Measurements from ENCODE around the gene CA5A.

Gene CA5A

GRCh38 chr16:87954826-87955225, 18.5 kb upstream of the CA5A start:
- Histone ChIP-seq H3K4me3 (ENCODE audit: low read depth, low read length) (no peak overlapping the region), H3K27ac (ENCODE audit: low read depth, low read length) (no peak overlapping the region), H3K9me3 (ENCODE audit: control insufficient read depth, insufficient read depth, low read length) (no peaks in the 10 kb centered on the region), H3K27me3 (ENCODE audit: control insufficient read depth, insufficient read depth, low read length) (no peaks in the 10 kb centered on the region), H3K36me3 (ENCODE audit: control insufficient read depth, insufficient read depth, low read length) (peaks cover 31% of the 10 kb centered on the region), H3K9ac (ENCODE audit: low read depth, low read length) (no peak overlapping the region), H3K4me1 (ENCODE audit: control insufficient read depth, insufficient read depth, low read length) (peaks cover 16% of the 10 kb centered on the region)

DNA sequence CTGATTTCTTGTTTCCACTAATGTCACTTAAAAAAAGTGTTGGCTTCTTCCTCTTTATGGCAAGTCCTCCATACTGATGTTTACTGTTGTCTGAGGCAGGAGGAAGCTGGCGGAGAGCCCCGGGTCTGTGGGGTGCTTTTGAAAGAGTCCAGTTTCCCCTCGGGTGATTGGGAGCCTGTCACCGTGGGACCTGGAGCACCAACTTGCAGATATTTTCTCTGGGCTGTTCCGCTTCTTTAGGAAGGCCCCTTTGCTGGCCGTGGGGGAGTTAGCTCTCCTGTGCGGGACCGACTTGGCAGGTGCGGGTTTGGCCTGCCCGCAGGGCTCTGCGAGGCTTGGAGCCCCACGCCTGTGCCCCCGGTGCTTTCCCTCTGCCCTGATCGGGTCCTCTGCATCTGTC, 18.0 kb upstream of the CA5A start:
- peaks cover 31% of the 10 kb centered on the region for H3K36me3 ChIP-seq (ENCODE audit: control insufficient read depth, insufficient read depth, low read length)
- no peak overlapping the region for H3K4me3 ChIP-seq (ENCODE audit: low read depth, low read length)
- H3K4me1 ChIP-seq (ENCODE audit: control insufficient read depth, insufficient read depth, low read length), result peaks cover 16% of the 10 kb centered on the region
- no peaks in the 10 kb centered on the region for H3K9me3 ChIP-seq (ENCODE audit: control insufficient read depth, insufficient read depth, low read length)
- no peak overlapping the region for H3K27ac ChIP-seq (ENCODE audit: low read depth, low read length)
- H3K27me3 ChIP-seq (ENCODE audit: control insufficient read depth, insufficient read depth, low read length), result no peaks in the 10 kb centered on the region
- H3K9ac ChIP-seq (ENCODE audit: low read depth, low read length), result no peak overlapping the region

DNA sequence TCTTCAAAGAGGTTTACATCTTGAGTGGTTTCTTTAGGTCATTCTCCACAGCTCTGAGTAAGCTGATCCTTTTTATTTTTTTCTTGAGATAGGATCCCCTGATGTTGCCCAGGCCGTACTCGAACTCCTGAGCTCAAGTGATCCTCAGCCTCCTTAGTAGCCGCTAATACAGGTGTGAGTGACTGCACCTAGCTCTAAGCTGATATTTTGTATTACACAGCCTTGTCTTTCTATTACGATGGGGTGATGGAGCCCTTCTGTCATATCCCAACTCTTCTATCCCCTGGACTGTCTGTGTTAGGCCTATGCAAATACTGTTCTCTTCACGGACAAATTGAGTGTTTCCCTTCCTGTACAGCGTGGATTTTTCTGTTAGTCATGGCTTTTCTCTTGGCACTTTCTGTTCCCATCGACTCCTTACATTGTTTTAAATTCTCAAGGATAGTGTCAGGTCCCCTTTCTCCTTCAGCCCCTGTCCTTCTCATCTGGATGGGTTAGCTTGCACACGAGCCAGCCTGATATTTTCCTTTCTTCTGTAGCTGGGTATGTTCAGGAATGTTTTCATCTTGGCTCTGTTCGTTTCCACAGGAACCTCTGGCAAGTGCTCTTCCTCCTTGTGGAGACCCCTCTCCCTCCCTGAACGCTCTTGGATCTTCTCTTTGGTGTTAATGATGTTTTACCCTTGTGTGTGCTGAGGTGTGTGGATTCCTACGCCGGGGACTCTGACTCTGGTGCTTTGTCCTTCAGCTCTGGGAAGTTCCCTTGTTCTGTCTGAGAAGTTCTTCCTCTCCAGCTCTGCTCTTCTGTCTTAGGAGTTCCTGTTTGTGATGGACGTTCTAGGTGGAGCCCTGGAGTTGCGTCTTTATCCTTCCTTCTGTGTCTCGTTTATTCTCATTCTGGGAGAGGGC, 17.2 kb upstream of the CA5A start:
- Histone ChIP-seq H3K27me3 (ENCODE audit: control insufficient read depth, insufficient read depth, low read length) (no peaks in the 10 kb centered on the region), H3K9ac (ENCODE audit: low read depth, low read length) (peak overlapping the region; percentile 32; the same call in 1 of the 2 replicates), H3K9me3 (ENCODE audit: control insufficient read depth, insufficient read depth, low read length) (no peaks in the 10 kb centered on the region), H3K27ac (ENCODE audit: low read depth, low read length) (no peak overlapping the region), H3K4me3 (ENCODE audit: low read depth, low read length) (no peak overlapping the region), H3K4me1 (ENCODE audit: control insufficient read depth, insufficient read depth, low read length) (peaks cover 9% of the 10 kb centered on the region; the same call in 1 of the 2 replicates), H3K36me3 (ENCODE audit: control insufficient read depth, insufficient read depth, low read length) (peaks cover 31% of the 10 kb centered on the region)

GRCh38 chr16:87952751-87953150, 16.4 kb upstream of the CA5A start:
- H3K27ac ChIP-seq (ENCODE audit: low read depth, low read length), result no peak overlapping the region
- no peaks in the 10 kb centered on the region for H3K9me3 ChIP-seq (ENCODE audit: control insufficient read depth, insufficient read depth, low read length)
- H3K36me3 ChIP-seq (ENCODE audit: control insufficient read depth, insufficient read depth, low read length), result peaks cover 31% of the 10 kb centered on the region
- peak overlapping the region; percentile 87 for H3K4me3 ChIP-seq (ENCODE audit: low read depth, low read length)
- H3K9ac ChIP-seq (ENCODE audit: low read depth, low read length), result peak overlapping the region; percentile 97; the same call in 1 of the 2 replicates
- no peaks in the 10 kb centered on the region for H3K27me3 ChIP-seq (ENCODE audit: control insufficient read depth, insufficient read depth, low read length)
- peaks cover 9% of the 10 kb centered on the region; the same call in 1 of the 2 replicates for H3K4me1 ChIP-seq (ENCODE audit: control insufficient read depth, insufficient read depth, low read length)

DNA sequence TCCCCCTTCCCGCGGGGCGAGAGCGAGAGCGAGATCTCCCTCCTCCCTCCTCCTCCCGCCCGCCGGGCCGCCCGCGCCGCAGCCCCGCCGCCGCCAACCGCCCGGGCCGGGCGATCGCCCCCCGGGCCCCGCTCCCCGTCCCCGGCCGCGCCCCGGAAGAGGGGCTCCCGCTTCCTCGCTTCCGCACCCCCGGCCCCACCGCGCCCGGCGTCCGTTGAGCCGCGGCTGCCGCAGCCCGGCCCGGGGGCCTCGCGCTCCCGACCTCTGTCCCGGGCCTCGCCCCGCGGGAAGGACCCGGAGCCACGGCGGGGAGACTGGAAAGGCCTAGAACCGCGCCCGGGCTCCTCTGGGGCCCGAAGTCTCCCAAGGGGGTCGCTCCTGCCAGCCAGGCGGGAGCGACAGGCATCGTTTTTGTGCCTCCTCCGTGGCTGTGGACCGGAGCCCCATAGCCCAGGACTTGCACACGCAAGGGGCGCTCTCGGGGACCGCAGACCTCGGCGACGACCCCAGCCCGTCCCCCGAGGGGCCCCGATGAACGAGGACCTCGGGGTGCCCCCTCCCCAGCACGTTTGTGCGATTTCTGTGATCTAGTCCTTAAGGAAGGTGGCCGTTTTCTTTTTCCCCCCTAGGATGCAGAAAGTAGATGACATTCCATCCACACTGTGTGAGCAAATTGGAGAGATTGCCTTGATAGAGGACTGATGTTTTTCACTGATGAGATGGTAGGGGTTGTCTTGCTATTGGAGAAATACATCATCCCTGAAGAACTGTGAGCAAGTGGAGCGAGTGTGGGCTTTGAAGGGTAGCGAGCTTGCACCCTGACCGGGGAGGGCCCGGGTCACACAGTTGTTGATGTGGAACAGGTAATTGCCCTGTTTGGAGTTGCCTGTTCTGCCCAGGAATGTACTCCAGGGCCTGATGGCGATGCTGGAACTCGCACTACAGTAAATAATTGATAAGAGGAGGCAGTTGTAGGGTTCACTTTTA, 15.5 kb upstream of the CA5A start:
- no peaks in the 10 kb centered on the region for H3K27me3 ChIP-seq (ENCODE audit: control insufficient read depth, insufficient read depth, low read length)
- H3K27ac ChIP-seq (ENCODE audit: low read depth, low read length), result peak overlapping the region; percentile 94
- H3K4me3 ChIP-seq (ENCODE audit: low read depth, low read length), result peak overlapping the region; percentile 87
- peaks cover 9% of the 10 kb centered on the region; the same call in 1 of the 2 replicates for H3K4me1 ChIP-seq (ENCODE audit: control insufficient read depth, insufficient read depth, low read length)
- no peaks in the 10 kb centered on the region for H3K9me3 ChIP-seq (ENCODE audit: control insufficient read depth, insufficient read depth, low read length)
- H3K9ac ChIP-seq (ENCODE audit: low read depth, low read length), result peak overlapping the region; percentile 97
- H3K36me3 ChIP-seq (ENCODE audit: control insufficient read depth, insufficient read depth, low read length), result peaks cover 25% of the 10 kb centered on the region

GRCh38 chr16:87950765-87951551, 14.6 kb upstream of the CA5A start, which contains the start of gene BANP:
BANP (plus strand) TSS chr16:87951434; CDS start chr16:87975116, 23,682 bp downstream.
- H3K36me3 ChIP-seq (ENCODE audit: control insufficient read depth, insufficient read depth, low read length), result peaks cover 24% of the 10 kb centered on the region
- no peaks in the 10 kb centered on the region for H3K9me3 ChIP-seq (ENCODE audit: control insufficient read depth, insufficient read depth, low read length)
- H3K4me3 ChIP-seq (ENCODE audit: low read depth, low read length), result peak within 1 kb of the TSS; percentile 87
- H3K9ac ChIP-seq (ENCODE audit: low read depth, low read length), result peak within 1 kb of the TSS; percentile 97
- peaks cover 5% of the 10 kb centered on the region; the same call in 1 of the 2 replicates for H3K4me1 ChIP-seq (ENCODE audit: control insufficient read depth, insufficient read depth, low read length)
- peak within 1 kb of the TSS; percentile 94 for H3K27ac ChIP-seq (ENCODE audit: low read depth, low read length)
- no peaks in the 10 kb centered on the region for H3K27me3 ChIP-seq (ENCODE audit: control insufficient read depth, insufficient read depth, low read length)

- H3K9ac ChIP-seq (ENCODE audit: low read depth, low read length), result no peak overlapping the region
- H3K9me3 ChIP-seq (ENCODE audit: control insufficient read depth, insufficient read depth, low read length), result no peaks in the 10 kb centered on the region
- H3K27me3 ChIP-seq (ENCODE audit: control insufficient read depth, insufficient read depth, low read length), result no peaks in the 10 kb centered on the region
- H3K27ac ChIP-seq (ENCODE audit: low read depth, low read length), result no peak overlapping the region
- H3K36me3 ChIP-seq (ENCODE audit: control insufficient read depth, insufficient read depth, low read length), result peaks cover 11% of the 10 kb centered on the region
- no peak overlapping the region for H3K4me3 ChIP-seq (ENCODE audit: low read depth, low read length)
- peaks cover 11% of the 10 kb centered on the region; the same call in 1 of the 2 replicates for H3K4me1 ChIP-seq (ENCODE audit: control insufficient read depth, insufficient read depth, low read length)
Observed at GRCh38 chr16:87949071-87949744, 12.9 kb upstream of the CA5A start.

DNA sequence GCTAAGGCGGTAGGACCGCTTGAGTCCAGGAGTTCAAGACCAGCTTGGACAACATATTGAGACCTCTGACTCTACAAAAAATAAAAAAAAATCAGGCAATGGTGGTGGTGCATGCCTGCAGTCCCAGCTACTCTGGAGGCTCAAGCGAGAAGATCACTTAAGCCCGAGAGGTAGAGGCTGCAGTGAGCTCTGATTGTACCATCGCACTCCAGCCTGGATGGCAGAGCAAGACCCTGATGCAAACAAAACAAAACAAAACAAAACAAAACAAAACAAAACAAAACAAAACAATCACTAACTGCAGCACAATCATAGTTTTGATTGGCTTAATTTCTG, 12.4 kb upstream of the CA5A start:
- H3K36me3 ChIP-seq (ENCODE audit: control insufficient read depth, insufficient read depth, low read length), result peaks cover 6% of the 10 kb centered on the region
- H3K9me3 ChIP-seq (ENCODE audit: control insufficient read depth, insufficient read depth, low read length), result no peaks in the 10 kb centered on the region
- H3K4me1 ChIP-seq (ENCODE audit: control insufficient read depth, insufficient read depth, low read length), result peaks cover 11% of the 10 kb centered on the region; the same call in 1 of the 2 replicates
- H3K27ac ChIP-seq (ENCODE audit: low read depth, low read length), result no peak overlapping the region
- H3K27me3 ChIP-seq (ENCODE audit: control insufficient read depth, insufficient read depth, low read length), result no peaks in the 10 kb centered on the region
- H3K9ac ChIP-seq (ENCODE audit: low read depth, low read length), result no peak overlapping the region
- H3K4me3 ChIP-seq (ENCODE audit: low read depth, low read length), result no peak overlapping the region

DNA sequence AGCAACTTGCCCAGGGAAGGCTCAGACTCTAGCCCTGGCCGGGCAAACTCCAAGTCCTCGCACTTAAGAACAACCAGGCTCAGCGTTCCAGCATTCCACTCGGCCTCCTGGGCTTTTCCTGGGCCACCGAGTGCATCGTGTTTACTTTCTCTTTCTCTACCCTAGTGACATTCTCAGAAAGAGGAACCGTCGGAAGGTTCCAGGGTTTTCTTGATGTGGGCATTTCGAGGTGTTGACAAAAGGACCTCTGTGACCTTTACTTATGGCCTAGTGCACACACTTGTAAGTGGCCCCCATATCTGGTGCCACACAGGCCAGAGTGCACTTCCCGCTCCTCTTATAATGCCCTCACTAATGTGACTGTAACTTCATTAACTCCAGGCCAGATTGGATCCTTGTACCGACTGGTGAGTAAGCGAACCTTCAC, 11.8 kb upstream of the CA5A start:
- Histone ChIP-seq H3K36me3 (ENCODE audit: control insufficient read depth, insufficient read depth, low read length) (peaks cover under 1% of the 10 kb centered on the region; the same call in 1 of the 2 replicates), H3K4me1 (ENCODE audit: control insufficient read depth, insufficient read depth, low read length) (peaks cover 11% of the 10 kb centered on the region; the same call in 1 of the 2 replicates), H3K27ac (ENCODE audit: low read depth, low read length) (no peak overlapping the region), H3K9ac (ENCODE audit: low read depth, low read length) (no peak overlapping the region), H3K9me3 (ENCODE audit: control insufficient read depth, insufficient read depth, low read length) (no peaks in the 10 kb centered on the region), H3K4me3 (ENCODE audit: low read depth, low read length) (no peak overlapping the region), H3K27me3 (ENCODE audit: control insufficient read depth, insufficient read depth, low read length) (no peaks in the 10 kb centered on the region)

Measured in HUES48 (cell line).